ENCODE results near the gene MRPS9. TPM values are rescaled to one million over a fixed set of nuclear protein-coding genes. Genes with fewer than 3 reads are reported as not detected.

MRPS9 gene
- total and polyA plus RNA-seq, 2 of the 13 experiments (the other 11 are each of a cell fraction or from before 2014, with no cell fraction given) = 31.2 to 91.8 TPM

DNA sequence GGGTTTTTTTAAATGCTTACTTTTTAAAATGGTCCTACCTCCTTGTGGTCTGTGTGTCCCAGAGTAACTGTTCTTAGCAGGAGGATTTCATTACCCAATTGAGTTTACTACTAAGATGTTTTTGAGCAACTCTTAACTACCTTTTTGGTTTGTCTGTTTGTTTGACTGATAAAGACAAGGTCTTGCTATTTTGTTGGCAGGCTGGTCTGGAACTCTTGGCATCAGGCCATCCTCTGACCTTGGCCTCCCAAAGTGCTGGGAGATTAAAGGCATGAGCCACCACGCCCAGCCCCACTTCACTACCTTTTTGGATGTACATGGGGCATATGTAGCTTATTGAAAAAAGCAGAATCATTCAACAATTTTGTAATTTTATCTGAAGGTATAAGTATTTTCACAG, 14.9 kb downstream of the MRPS9 start (continued):
- TF ChIP-seq, protein P1, sequence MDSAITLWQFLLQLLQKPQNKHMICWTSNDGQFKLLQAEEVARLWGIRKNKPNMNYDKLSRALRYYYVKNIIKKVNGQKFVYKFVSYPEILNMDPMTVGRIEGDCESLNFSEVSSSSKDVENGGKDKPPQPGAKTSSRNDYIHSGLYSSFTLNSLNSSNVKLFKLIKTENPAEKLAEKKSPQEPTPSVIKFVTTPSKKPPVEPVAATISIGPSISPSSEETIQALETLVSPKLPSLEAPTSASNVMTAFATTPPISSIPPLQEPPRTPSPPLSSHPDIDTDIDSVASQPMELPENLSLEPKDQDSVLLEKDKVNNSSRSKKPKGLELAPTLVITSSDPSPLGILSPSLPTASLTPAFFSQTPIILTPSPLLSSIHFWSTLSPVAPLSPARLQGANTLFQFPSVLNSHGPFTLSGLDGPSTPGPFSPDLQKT (CRISPR knock-in tag; IDR thresholded peaks at IDR 0.05; ENCODE audit: borderline replicate concordance) = no peak
- no peak for TF ChIP-seq FIP1L1 (IDR thresholded peaks at IDR 0.05; ENCODE audit: borderline replicate concordance, insufficient read depth, low read depth, low read length)
- no peak for TF ChIP-seq EZH2 (conservative IDR thresholded peaks at IDR 0.05; ENCODE audit: low read depth, low read length)
- TF ChIP-seq NR2F1 (CRISPR knock-in tag; IDR thresholded peaks at IDR 0.05) = no peak
- peak; percentile 39; the same call in 1 of the 2 replicates for TF ChIP-seq NR2F6 (IDR thresholded peaks at IDR 0.05)
- TF ChIP-seq NR2F6 (CRISPR knock-in tag; IDR thresholded peaks at IDR 0.05) = peak; percentile 54
- TF ChIP-seq NPAS2 (CRISPR knock-in tag; IDR thresholded peaks at IDR 0.05; ENCODE audit: borderline replicate concordance) = no peak
- peak; percentile 57; the same call in 1 of the 2 replicates for TF ChIP-seq NFIC (IDR thresholded peaks at IDR 0.05; ENCODE audit: low read length)
- TF ChIP-seq SKI (IDR thresholded peaks at IDR 0.05; ENCODE audit: partially characterized antibody) = no peak
- TF ChIP-seq ZNF605 (CRISPR knock-in tag; IDR thresholded peaks at IDR 0.05) = no peak
- TF ChIP-seq MAZ (IDR thresholded peaks at IDR 0.05; ENCODE audit: borderline replicate concordance, low read depth, low read length) = no peak
- no peak for TF ChIP-seq MAZ (CRISPR knock-in tag; IDR thresholded peaks at IDR 0.05; ENCODE audit: low read depth)
- TF ChIP-seq, protein P2, sequence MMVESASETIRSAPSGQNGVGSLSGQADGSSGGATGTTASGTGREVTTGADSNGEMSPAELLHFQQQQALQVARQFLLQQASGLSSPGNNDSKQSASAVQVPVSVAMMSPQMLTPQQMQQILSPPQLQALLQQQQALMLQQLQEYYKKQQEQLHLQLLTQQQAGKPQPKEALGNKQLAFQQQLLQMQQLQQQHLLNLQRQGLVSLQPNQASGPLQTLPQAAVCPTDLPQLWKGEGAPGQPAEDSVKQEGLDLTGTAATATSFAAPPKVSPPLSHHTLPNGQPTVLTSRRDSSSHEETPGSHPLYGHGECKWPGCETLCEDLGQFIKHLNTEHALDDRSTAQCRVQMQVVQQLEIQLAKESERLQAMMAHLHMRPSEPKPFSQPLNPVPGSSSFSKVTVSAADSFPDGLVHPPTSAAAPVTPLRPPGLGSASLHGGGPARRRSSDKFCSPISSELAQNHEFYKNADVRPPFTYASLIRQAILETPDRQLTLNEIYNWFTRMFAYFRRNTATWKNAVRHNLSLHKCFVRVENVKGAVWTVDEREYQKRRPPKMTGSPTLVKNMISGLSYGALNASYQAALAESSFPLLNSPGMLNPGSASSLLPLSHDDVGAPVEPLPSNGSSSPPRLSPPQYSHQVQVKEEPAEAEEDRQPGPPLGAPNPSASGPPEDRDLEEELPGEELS (CRISPR knock-in tag; IDR thresholded peaks at IDR 0.05) = peak; percentile 51
- TF ChIP-seq BORCS8-MEF2B (CRISPR knock-in tag; IDR thresholded peaks at IDR 0.05) = no peak
- TF ChIP-seq, protein P3, sequence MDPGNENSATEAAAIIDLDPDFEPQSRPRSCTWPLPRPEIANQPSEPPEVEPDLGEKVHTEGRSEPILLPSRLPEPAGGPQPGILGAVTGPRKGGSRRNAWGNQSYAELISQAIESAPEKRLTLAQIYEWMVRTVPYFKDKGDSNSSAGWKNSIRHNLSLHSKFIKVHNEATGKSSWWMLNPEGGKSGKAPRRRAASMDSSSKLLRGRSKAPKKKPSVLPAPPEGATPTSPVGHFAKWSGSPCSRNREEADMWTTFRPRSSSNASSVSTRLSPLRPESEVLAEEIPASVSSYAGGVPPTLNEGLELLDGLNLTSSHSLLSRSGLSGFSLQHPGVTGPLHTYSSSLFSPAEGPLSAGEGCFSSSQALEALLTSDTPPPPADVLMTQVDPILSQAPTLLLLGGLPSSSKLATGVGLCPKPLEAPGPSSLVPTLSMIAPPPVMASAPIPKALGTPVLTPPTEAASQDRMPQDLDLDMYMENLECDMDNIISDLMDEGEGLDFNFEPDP (CRISPR knock-in tag; conservative IDR thresholded peaks at IDR 0.05) = no peak
- no peak for TF ChIP-seq ZNF234 (CRISPR knock-in tag; conservative IDR thresholded peaks at IDR 0.05)
- TF ChIP-seq MYC (CRISPR knock-in tag; IDR thresholded peaks at IDR 0.05; ENCODE audit: borderline replicate concordance) = no peak
- TF ChIP-seq RCOR2 (CRISPR knock-in tag; IDR thresholded peaks at IDR 0.05) = no peak
- TF ChIP-seq, protein P4, sequence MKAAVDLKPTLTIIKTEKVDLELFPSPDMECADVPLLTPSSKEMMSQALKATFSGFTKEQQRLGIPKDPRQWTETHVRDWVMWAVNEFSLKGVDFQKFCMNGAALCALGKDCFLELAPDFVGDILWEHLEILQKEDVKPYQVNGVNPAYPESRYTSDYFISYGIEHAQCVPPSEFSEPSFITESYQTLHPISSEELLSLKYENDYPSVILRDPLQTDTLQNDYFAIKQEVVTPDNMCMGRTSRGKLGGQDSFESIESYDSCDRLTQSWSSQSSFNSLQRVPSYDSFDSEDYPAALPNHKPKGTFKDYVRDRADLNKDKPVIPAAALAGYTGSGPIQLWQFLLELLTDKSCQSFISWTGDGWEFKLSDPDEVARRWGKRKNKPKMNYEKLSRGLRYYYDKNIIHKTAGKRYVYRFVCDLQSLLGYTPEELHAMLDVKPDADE (CRISPR knock-in tag; IDR thresholded peaks at IDR 0.05) = no peak
- TF ChIP-seq FOXA1 (IDR thresholded peaks at IDR 0.05) = no peak
- no peak for TF ChIP-seq FOXA1 (CRISPR knock-in tag; IDR thresholded peaks at IDR 0.05)
- no peak for TF ChIP-seq ZNF101 (CRISPR knock-in tag; IDR thresholded peaks at IDR 0.05; ENCODE audit: borderline replicate concordance, low read depth)
- TF ChIP-seq, protein P5, sequence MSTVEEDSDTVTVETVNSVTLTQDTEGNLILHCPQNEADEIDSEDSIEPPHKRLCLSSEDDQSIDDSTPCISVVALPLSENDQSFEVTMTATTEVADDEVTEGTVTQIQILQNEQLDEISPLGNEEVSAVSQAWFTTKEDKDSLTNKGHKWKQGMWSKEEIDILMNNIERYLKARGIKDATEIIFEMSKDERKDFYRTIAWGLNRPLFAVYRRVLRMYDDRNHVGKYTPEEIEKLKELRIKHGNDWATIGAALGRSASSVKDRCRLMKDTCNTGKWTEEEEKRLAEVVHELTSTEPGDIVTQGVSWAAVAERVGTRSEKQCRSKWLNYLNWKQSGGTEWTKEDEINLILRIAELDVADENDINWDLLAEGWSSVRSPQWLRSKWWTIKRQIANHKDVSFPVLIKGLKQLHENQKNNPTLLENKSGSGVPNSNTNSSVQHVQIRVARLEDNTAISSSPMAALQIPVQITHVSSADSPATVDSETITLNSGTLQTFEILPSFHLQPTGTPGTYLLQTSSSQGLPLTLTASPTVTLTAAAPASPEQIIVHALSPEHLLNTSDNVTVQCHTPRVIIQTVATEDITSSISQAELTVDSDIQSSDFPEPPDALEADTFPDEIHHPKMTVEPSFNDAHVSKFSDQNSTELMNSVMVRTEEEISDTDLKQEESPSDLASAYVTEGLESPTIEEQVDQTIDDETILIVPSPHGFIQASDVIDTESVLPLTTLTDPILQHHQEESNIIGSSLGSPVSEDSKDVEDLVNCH (CRISPR knock-in tag; IDR thresholded peaks at IDR 0.05) = no peak
- no peak for TF ChIP-seq ELF4 (CRISPR knock-in tag; IDR thresholded peaks at IDR 0.05; ENCODE audit: borderline replicate concordance)
- TF ChIP-seq BCL6 (CRISPR knock-in tag; IDR thresholded peaks at IDR 0.05) = no peak

All from HepG2 (cell line).